A549 (cell line): ENCODE measurements around the gene SPOP.

ENCODE experiments used
- BHLHE40 ChIP-seq: IDR thresholded peaks from 2 replicates; pipeline ENCODE4 v1.6.1; 2012; ENCODE audit warnings: low read depth, low read length, inconsistent platforms
- CEBPB ChIP-seq, 2 experiments: fragments of >200 bp in 1 of 2; sonication (Bioruptor Twin) in 1 of 2; formaldehyde crosslinking in 1 of 2; IDR thresholded peaks; 2 replicates each; pipeline ENCODE4 v1.6.1; 2012 to 2016
- CHD2 ChIP-seq: fragments of 150-350 bp; IDR thresholded peaks from 2 replicates; pipeline ENCODE4 v1.6.1; 2014; ENCODE audit warnings: low read length; ENCODE audit not compliant: partially characterized antibody
- EP300 ChIP-seq, 2 experiments: fragments of >200 bp; sonication (Bioruptor Twin); formaldehyde crosslinking; IDR thresholded peaks; 2 replicates in 1 of 2; 3 replicates in 1 of 2; pipeline ENCODE4 v1.6.1; 2016 to 2017
- HOXA7 ChIP-seq: fragments of 250-450 bp; sonication (Bioruptor Pico); IDR thresholded peaks from 2 replicates; pipeline ENCODE4 v1.5.0; 2020; ENCODE audit warnings: mild to moderate bottlenecking, moderate library complexity
- MAFK ChIP-seq: fragments of 450-650 bp; IDR thresholded peaks from 2 replicates; pipeline ENCODE4 v1.6.1; 2014; ENCODE audit not compliant: partially characterized antibody
- MYC ChIP-seq: IDR thresholded peaks from 2 replicates; pipeline ENCODE4 v1.6.1; 2012; ENCODE audit warnings: mild to moderate bottlenecking, inconsistent platforms, low read length, improper control_type of control experiment, borderline replicate concordance
- POLR2A ChIP-seq: IDR thresholded peaks from 2 replicates; pipeline ENCODE4 v1.6.1; 2012; ENCODE audit warnings: mild to moderate bottlenecking, low read length
- RAD21 ChIP-seq, 2 experiments: fragments of >200 bp in 1 of 2; sonication (Bioruptor Twin) in 1 of 2; formaldehyde crosslinking in 1 of 2; IDR thresholded peaks in 1 of 2; conservative IDR thresholded peaks in 1 of 2; 2 replicates in 1 of 2; 3 replicates in 1 of 2; pipeline ENCODE4 v1.6.1; 2012 to 2018; ENCODE audit warnings: inconsistent platforms in 1 of 2
- RFX5 ChIP-seq: fragments of 450-650 bp; IDR thresholded peaks from 2 replicates; pipeline ENCODE4 v1.7.1; 2014; ENCODE audit warnings: antibody characterized with exemption, mild to moderate bottlenecking, moderate library complexity
- TF ChIP-seq, protein P1 (sequence below): fragments of 450-650 bp; IDR thresholded peaks from 2 replicates; pipeline ENCODE4 v1.6.1; 2014; ENCODE audit warnings: antibody characterized with exemption
- TF ChIP-seq, protein P2 (sequence below): fragments of >200 bp; sonication (Bioruptor Twin); formaldehyde crosslinking; IDR thresholded peaks from 3 replicates; pipeline ENCODE4 v1.5.1; 2016

DNA sequence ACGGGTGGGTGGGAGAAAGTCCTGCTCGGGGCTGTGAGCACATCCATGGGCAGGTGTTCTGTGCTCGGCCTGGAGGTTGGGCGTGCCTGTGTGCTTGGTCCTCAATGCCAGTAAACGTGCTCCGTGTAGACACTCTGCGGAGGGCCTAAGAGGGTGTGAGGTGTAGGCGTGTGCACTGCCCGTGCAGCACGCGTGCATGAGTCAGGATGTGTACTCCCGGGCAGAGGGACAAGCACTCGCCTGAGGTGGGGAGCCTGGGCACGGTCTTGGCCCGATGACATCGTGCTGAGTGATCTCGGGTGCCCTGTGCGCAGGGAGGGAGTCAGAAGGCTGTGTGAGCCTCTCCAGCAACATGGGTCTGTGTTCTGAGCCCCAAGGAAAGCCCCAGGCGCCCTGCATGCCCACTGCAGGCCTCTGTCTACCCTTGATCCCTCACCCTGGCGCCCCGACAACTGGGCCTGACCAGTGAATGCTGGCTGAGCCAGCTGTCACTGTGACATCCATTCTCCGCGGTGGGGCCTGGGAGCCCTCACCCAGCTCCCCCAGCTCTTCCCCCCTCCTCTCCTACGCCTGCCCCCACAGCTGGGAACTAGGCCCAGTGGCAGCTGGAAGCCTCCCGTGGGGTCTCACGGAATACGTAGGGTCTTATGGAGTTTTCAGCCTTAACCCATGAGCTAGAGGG, 125.7 kb downstream of the SPOP start:
- TF ChIP-seq RFX5 (no peak), MYC (no peak), RAD21 (conservative IDR thresholded peaks at IDR 0.05 in 1 of 2, IDR thresholded peaks at IDR 0.05 in 1 of 2) (no peak), MAFK (no peak), POLR2A (no peak), BHLHE40 (no peak), CEBPB (IDR thresholded peaks at IDR 0.05) (no peak), CHD2 (no peak), EP300 (IDR thresholded peaks at IDR 0.05) (no peak), HOXA7 (no peak)
- TF ChIP-seq, protein P1, sequence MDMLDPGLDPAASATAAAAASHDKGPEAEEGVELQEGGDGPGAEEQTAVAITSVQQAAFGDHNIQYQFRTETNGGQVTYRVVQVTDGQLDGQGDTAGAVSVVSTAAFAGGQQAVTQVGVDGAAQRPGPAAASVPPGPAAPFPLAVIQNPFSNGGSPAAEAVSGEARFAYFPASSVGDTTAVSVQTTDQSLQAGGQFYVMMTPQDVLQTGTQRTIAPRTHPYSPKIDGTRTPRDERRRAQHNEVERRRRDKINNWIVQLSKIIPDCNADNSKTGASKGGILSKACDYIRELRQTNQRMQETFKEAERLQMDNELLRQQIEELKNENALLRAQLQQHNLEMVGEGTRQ = no peak
- TF ChIP-seq, protein P2, sequence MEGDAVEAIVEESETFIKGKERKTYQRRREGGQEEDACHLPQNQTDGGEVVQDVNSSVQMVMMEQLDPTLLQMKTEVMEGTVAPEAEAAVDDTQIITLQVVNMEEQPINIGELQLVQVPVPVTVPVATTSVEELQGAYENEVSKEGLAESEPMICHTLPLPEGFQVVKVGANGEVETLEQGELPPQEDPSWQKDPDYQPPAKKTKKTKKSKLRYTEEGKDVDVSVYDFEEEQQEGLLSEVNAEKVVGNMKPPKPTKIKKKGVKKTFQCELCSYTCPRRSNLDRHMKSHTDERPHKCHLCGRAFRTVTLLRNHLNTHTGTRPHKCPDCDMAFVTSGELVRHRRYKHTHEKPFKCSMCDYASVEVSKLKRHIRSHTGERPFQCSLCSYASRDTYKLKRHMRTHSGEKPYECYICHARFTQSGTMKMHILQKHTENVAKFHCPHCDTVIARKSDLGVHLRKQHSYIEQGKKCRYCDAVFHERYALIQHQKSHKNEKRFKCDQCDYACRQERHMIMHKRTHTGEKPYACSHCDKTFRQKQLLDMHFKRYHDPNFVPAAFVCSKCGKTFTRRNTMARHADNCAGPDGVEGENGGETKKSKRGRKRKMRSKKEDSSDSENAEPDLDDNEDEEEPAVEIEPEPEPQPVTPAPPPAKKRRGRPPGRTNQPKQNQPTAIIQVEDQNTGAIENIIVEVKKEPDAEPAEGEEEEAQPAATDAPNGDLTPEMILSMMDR = no peak
